HG03460 (cell line): Measurements from ENCODE around the gene FBXW5.

Experiments used
- ATAC-seq: cut with Tn5 transposase; IDR thresholded peaks from one replicate; pipeline ENCODE4 v1.9.1; 2021; ENCODE audit not compliant: unreplicated experiment

Gene FBXW5

DNA sequence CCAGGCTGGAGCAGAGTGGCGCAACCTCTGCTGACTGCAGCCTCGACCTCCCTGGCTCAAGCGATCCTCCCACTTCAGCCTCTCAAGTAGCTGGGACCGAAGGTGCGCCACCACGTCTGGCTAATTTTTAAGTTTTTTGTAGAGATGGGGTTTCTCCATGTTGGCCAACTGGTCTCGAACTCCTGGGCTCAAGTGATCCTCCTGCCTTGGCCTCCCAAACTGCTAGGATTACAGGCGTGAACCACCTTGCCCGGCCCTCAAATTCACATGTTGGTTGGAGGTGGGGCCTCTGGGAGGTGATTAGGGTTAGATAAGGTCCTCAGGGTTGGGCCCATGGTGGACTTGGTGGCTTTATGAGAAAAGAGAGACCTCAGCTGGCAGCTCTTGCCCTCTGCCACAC is 17.6 kb upstream of the FBXW5 start:
- ATAC-seq, result no peak

DNA sequence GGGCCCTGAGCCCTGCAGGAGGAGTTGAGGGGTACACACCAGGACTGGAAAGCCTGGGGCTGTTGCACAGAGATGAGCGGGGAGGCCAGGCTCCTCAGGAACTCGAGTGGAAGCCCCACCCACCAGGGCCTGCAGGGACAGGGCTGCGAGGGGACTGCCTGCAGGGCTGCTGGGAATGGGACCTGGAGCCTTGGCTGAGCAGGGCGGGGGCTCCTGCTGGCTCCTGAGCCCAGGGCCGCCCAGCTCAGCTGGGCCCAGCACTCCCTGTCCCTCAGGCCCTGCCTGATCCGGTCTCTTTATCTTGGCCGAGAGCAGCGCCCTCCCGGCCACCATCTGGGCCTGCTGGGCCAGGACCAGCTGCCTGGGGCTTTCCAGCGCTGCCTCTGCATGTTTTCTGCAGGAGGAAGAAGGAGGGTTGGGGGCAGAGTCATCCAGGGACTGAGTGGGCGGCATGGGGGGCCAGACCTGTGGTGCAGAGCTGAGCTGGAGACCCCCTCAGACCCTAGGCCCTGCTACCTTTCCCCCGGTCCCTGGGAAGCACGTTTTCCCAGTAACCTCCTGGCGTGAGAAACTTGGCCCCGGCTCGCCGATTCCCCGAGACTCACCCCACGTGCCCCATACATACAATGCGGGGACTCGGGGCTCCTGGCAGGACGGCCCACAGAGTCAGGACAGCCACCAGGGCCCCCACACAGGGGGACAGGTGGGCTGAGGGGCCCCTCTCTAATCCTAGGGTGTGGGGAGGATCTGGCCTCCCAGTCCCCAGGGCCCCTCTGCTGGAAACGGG is 16.9 kb upstream of the FBXW5 start:
- no peak for ATAC-seq

DNA sequence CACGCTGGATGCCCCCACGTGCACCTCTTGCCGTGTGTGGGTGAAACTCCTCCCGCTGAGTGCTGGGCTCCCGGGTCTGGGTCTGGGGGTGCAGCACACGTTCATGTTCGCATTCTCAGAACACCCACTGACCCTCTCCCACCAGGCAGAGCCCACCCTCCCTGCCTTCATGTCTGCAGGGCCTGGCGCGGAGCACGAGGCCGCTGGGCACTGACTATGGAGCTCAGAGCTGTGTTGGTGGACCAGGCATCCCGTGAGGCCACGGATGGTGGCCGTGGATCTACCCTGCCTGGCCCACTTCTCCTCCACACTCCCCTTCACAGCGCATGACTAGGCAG is 16.4 kb upstream of the FBXW5 start:
- ATAC-seq, result no peak

DNA sequence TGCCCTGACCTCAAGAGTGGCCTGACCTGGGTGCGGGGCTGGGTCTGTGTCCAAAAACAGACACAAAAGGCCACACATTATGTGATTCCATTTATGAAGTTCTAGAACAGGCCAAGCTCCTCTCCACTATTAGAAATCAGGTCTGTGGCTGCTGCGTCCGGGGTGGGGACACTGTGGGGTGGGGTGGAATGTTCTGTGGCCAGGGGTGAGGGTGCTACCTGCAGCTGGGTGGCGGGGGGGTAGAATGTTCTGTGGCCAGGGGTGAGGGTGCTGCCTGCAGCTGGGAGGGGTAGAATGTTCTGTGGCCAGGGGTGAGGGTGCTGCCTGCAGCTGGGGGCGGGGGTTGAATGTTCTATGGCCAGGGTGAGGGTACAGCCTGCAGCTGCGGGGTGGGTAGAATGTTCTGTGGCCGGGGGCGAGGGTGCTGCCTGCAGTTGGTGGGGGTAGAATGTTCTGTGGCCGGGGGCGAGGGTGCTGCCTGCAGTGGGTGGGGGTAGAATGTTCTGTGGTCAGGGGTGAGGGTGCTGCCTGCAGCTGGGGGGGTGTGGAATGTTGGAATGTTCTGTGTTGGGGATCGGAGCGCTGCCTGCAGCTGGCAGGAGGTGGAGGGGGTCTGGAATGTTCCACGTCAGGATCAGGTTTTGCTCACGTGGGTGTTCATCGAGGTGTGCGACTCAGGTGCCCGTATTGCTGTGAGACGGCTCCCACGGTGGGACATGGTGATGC is 15.8 kb upstream of the FBXW5 start:
- ATAC-seq, result no peak

DNA sequence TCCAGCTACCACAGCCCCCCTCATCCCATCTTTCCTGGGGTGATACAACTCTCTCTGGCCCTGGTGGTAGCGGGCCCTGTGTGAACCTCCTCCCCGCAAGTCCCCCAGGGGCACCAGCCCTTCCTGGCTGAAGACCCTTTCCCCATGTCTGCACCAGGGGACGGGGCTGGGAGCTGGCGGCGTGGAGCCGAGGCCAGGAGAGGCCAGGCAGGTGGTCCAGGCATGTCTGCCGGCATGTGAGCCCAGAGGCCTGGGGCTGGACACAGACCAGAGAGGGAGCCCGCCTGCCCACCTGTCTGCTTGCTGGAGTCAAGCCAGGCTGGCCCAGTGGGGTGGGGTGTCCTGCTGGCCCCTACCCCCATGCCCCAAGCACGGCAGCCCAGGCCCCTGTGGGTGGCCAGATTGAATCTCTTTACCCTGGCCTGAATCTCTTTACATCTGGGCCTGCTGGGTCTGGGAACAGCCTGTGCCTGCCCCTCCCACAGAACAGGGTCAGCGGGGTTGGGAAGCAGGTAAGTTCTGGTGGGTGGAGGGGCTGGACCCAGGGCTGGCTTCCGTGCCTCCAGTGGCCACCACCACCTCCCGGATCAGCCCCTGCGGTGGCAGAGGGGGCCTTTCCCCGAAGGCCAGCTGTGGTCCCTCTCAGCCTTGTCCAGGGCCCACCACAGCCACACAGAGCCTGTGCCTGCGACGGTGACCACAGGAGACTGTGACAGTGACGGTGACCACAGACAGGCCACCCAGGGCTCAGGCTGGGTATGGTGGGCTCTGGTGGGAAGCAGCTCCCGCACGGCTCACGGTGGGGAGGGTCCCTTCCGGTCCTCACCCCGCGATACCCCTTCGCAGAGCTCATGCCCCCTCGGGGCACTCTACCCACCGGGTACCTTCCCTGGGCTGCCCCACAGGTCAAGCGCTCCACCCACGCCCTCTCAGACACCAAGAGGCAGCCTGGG is 14.6 kb upstream of the FBXW5 start:
- no peak for ATAC-seq

DNA sequence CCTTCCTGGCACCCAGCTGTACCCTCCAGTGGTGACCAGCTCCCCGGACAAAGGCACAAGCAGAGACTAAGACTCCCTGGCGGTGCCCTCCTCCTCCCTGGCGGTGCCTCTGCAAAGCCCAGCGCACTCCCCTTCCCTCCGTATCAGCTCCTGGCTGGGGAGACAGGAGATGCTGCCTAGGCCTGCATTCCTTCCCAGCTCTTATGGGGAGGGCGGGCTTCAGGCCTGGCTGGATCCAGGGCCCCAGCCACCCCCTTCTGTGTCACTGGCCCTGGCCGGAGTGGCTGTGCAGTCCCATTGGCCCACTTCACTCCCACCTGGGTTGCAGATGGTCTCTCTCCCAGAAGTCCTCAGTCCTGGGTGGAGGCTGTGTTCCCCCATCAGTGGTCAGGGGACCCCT is 13.9 kb upstream of the FBXW5 start:
- ATAC-seq, result no peak

DNA sequence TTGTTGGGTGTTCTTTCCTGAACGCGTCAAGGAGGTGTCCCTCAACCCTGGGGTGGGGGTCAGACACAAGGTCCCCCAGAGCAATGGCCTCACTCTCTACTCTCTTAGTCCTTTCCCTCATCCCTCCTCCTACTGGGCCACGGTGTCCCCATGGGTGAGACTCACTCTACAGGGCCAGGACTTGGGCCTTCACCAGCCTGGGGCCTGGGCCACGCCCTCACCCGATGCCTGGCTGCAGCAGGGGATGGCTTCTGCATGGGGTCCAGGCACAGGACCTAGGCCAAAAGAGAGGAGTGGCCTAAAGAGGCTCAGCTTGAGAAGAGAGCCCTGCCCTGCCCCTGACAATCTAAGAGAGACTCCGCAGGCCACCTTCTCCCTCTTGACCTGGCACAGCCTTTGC is 13.4 kb upstream of the FBXW5 start:
- ATAC-seq, result no peak

DNA sequence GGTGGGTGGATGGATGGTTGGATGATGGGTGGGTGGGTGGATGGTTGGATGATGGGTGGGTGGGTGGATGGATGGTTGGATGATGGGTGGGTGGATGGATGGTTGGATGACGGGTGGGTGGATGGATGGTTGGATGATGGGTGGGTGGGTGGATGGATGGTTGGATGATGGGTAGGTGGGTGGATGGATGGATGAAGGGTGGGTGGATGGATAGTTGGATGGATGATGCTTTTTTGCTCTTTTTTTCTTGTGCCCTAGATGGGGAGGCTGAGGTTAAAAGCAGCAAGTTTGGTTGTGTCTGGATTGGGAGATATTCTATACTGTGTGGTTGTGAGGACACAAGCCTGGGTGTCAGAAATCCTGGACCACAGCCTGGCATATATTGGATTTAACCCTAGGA is 12.9 kb upstream of the FBXW5 start:
- no peak for ATAC-seq

DNA sequence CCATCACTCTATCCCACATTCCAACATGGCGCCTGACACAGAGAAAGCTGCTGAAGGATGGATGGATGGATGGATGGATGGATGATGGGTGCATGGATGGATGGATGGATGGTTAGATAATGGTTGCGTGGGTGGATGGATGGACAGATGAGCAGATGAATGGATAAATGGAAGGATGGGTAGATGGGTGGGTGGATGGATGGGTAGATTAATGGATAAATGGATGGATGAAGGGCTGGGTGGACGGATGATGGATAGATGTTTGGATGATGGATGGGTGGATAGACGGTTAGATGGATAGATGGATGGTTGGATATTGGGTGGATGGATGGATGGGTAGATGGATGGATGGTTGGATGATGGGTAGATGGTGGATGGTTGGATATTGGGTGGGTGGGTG is 12.1 kb upstream of the FBXW5 start:
- ATAC-seq, result no peak

DNA sequence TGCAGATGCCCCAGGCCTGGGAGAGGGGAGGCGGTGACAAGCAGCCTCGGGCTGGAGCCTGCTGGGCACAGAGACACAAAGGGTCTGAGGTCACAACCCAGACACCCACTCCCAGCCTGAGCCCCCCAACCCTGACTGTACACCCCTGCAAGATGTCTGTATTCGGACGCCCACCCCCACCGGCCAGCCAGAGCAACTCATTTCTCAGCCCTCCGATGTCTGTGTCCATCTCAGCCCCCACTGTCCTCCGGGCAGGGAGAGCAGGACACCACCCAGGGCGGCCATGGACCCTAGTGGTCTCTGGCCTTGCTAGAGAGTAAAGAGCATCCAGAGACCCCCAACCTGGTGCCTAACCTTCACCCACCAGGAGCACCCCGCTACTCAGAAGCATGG is 11.4 kb upstream of the FBXW5 start:
- no peak for ATAC-seq

DNA sequence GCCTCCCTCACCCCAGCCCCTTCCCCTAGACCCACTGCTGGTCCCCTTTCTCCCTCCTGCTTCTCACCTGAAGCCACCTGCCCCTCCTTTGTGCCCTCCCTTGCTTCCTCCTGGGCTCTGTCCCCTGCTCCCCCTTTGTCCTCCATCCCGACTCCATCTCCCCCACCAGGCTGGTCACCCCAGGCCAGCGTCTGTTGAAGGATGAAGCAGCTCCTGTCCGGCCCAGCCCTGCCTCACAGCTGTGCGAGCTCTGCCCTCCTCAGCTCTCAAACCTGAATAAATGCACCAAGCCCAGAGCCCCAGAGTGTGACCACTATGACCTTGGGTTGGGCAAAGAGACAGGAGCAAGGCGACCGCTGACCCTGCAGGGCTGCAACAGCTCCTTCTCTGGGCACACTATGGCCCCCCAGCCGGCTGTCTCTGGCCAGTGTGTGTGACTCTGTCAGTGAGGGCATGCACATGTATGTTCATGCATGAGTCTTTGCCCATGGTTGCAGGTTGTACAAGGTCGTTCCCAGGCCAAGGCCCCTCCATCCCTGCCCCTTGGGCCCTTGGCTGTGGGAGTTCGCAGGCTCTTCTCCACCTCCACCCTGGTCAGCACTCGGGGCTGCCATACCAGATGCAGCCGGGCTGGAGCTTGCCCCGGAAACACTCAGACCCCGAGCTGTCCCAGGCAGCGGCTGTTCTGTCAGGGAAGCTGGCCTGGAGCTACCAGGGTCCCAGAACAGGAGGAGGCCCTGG is 10.8 kb upstream of the FBXW5 start:
- ATAC-seq, result no peak

DNA sequence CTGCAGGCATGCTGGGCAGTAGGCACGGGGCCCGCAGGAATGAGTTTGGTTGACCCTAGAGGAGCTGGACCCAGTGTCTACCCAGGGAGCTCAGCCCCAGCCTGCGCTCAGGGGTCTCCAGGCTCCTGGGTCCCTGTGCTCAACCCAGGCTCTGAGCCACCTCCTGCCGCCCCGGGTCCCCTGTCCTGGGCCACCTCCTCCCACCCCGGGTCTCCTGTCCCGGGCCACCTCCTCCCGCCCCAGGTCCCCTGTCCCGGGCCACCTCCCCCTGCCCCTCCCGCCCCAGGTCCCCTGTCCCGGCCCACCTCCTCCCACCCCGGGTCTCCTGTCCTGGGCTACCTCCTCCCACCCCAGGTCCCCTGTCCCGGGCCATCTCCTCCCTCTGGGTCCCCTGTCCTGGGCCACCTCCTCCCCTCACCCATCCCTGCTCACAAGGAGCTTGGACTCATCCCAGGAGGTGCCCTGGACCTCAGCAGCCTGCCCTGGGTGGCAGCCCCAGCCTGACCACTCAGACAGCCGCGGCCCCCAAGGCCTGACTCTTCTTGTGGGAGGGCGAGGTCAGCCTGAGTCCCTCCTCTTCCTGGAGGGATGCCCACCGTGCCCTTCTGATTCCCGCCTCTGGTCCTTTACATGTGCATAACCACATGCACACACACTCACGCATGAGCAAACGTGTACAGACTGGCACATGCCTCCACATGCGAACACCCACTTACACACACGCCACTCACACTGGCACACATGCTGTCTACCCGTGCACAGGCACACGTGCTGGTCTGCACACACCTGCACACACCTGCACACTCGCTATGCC is 9.9 kb upstream of the FBXW5 start:
- ATAC-seq, result no peak

DNA sequence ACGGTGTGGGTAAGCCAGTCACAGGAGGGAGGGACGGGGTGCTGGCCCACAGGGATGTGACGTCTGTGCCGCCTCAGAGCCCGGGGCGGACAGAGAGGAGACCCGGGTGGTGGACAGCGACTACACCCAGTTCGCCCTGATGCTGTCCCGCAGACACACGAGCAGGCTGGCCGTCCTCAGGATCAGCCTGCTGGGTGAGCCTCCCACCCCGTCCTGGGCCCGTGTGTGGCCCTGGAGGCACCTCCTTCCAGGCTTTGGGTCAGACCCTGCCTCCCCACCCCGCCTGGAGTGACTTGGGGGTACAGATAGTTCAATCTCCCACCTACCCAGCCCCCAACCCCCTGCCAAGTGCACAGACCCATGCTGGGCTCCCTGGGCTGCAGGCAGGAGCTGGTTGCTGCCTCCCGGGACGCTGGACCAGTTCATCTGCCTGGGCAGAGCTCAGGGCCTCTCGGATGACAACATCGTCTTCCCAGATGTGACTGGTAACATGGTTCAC is 9.3 kb upstream of the FBXW5 start:
- ATAC-seq, result no peak

DNA sequence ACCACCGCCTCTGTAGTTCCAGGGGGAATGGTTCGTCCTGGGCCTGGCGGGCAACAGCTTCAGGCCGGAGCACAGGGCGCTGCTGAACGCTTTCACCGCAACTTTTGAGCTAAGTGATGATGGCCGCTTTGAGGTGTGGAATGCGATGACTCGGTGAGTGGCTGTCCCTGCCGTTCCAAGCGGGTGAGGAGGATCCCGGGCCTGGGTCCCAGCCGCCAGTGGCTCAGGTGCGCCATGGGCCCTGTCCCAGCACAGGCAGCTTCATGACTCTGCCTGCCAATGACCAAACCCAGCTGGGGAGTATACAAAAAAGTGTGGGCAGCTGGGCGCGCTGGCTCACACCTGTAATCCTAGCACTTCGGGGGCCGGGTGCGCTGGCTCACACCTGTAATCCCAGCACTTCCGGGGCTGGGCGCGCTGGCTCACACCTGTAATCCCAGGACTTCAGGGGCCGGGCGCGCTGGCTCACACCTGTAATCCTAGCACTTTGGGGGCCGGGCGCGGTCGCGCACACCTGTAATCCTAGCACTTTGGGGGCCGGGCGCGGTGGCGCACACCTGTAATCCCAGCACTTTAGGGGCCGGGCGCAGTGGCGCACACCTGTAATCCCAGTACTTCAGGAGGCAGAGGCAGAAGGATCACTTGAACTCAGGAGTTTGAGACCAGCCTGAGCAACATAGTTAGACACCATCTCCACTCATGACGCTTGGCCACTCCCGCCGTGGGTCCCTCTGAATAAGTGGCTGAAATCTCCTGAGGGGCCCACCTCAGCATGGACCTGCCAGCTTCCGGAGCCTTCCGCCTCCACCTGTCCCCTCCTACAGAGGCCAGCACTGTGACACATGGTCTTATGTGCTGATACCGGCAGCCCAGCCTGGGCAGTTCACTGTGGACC is 8.6 kb upstream of the FBXW5 start:
- ATAC-seq, result no peak

DNA sequence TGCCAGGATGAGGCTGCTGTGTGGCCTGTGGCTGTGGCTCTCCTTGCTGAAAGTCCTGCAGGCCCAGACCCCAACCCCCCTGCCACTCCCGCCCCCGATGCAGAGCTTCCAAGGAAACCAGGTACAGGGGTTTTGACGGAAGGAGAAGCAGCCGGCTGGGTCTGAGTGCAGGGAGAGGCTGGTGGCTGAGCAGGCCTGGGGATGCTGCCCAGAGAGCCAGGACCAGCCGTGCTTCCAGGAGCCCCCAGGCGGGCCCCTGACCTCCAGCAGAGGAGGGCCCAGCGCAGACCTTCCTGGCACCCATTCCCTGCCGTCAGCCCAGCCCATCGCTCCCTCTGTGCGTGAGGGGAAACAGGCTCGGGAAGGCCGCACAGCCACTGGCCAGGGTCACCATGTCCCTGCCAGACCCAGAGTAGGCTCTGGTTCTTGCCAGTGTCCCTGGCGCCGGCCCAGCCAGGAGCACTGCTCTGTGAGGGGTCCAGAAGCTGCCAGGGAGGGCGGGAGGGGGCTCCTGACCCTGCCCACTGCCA is 7.8 kb upstream of the FBXW5 start:
- ATAC-seq, result no peak

DNA sequence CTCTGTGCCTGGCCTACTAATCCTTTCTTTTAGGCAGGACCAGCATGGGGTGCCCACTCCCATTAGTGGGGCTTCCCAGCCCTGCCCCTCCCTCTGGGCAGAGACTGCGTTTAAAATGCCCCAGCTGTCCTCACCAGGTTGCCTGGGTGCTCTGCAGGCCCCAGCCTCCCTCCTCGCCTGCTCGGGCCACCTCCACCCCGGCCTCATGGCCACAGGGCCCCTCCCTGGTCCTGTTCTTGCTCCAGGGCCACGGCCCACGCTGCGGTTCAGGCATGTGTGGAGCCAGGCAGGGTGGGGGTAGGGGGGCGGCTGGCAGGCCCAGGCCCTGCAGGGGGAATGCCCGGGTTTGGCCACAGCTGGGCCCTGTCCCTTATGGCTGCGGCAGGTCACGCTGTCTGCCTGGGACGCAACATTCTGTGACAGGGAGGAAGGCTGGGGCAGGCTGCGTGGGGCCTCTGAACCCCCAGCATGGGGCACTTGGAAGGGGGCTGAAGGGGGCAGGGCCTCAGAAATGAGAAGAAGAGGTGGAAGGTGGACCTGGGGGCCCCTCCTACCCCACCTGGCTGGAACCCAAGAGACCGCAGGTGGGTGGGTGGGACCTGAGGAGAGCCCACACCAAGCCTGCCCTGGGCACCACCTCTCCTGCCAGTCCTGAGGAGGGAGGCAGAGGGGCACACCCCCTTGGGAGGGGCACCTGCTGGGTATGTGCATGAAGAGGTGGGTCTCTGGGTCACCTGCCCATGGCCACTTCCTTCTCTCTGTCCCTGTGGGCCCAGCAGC is 7.2 kb upstream of the FBXW5 start, which contains the start of gene LCN12:
TSS of gene LCN12 (plus strand) at position 733 of the 780 bp plus-strand sequence. CDS start 55 bp downstream, outside the sequence.
- no peak for ATAC-seq

DNA sequence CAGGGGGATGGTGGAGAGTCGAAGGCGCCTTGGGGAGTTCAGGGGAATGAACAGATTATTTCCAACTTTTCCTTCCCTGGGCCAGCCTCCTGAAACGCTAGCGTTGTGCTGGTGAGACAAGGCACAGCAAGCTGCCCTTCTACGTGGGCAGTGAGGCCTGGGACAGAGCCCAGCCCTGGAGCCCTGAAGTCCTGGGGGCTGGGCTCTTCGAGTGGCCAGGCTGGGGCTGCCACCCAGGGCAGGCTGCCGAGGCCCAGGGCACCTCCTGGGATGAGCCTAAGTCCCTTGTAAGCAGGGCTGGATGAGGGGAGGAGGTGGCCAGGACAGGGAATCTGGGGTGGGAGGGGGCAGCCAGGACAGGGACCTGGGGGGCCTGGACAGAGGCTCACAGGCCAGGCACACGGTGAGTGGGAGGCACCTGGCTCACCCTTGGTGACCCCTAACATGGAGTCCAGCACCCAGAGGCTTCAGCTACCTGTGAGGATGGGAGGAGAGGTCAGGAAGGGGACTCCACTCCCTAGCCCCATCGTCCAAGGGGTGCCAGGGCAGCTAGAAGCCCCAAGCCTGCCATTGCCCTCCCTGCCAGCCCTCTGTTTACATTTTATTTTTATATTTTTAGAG is 6.2 kb upstream of the FBXW5 start:
- no peak for ATAC-seq
